Activated CD4-positive, alpha-beta memory T cell treated with anti-CD3 and anti-CD28 coated beads, Interleukin-2, amount 10 ng/mL, durations not matched to agents 7 days and 5 days (primary cell): ENCODE data around the gene PITPNC1. TPM values are rescaled to one million over a fixed set of nuclear protein-coding genes. Genes with fewer than 3 reads are reported as not detected.
"Not testable (repeated sequence)": the region's sequence is repeated elsewhere in the genome, so short reads cannot be mapped to it uniquely, and the experiment has no call there.

Experiments
- CTCF ChIA-PET: fragments of 350-600 bp; sonication (Branson Sonifier 250); formaldehyde crosslinking; loops from one replicate; lab custom pipeline; 2021; ENCODE audit warnings: antibody characterized with exemption, inconsistent platforms; lab: Charles Lee
- POLR2A ChIA-PET: fragments of 350-600 bp; sonication (Branson Sonifier 250); formaldehyde crosslinking; loops from one replicate; lab custom pipeline; 2021; ENCODE audit warnings: antibody characterized with exemption; lab: Charles Lee
- DNase-seq: peaks from one replicate; pipeline ENCODE4 v3.0.0-alpha.2; 2020
- H3K27ac Mint-ChIP-seq: one replicate; pipeline ENCODE4 v1.8.0; 2021; ENCODE audit warnings: mild to moderate bottlenecking, mixed read lengths
- H3K27me3 Mint-ChIP-seq: one replicate; pipeline ENCODE4 v1.8.0; 2021; ENCODE audit warnings: mixed read lengths
- H3K36me3 Mint-ChIP-seq: one replicate; pipeline ENCODE4 v1.8.0; 2021; ENCODE audit warnings: low read depth, mixed read lengths
- H3K4me1 Mint-ChIP-seq: one replicate; pipeline ENCODE4 v1.8.0; 2021; ENCODE audit warnings: mixed read lengths
- H3K4me3 Mint-ChIP-seq: one replicate; pipeline ENCODE4 v1.8.0; 2021; ENCODE audit warnings: mild to moderate bottlenecking, mixed read lengths
- H3K9me3 Mint-ChIP-seq: one replicate; pipeline ENCODE4 v1.8.0; 2021; ENCODE audit warnings: mixed read lengths
- total RNA-seq, 2 experiments: library from RNA; stranded (reverse); gene quantifications; one replicate each; pipeline ENCODE4 v1.2.3, GENCODE V29; 2021

The PITPNC1 gene
- total RNA-seq, 2 experiments from 2014 or later = 29.1 to 31.1 TPM

DNA sequence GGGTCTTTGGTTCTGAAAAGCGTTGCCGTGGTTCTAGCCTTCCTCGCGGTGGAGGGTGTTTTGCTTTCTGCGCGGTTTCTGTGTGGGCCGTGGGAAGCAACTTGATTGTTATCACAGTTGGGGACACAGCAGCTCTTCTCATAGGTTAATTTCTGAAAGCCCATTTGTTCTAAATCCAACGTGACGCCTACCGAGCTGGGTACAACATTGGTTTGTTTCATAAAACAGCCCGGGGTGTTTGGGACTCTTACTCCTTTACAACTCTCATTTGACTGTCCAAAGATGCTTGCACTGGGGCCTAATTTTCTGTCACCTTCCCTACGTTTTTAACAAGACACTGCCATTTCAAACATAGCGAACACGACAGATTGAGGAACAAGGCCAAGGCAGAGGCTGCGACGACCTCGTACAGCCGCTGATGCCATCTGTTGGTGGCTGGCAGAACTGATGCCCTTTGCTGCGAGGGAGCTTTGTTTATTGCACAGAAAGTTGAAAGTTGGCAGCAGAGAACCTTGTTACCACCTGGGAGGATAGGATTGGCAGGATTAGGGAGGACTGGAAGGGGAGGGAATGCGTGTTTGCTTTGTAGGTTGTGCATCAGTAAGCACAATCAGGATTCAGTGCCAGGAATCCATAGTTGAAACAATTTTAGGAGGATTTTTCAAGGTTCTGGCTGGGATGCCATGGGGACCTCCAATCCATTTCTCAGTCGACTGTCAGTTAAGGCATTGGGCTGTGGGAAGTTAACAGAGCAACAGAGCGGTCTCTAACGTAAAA lies 98.3 kb downstream of the PITPNC1 start:
- ChIA-PET CTCF (interaction anchor here (0.6 to 8.2 kb wide), 43 partner anchors 9 to 252 kb away, joined by 3 to 140 read pairs (median 4); partner anchors contain the start of genes PITPNC1 and PSMD12), POLR2A (interaction anchor here (0.7 to 4.8 kb wide), 17 partner anchors 8 to 350 kb away, joined by 3 to 86 read pairs (median 7); partner anchors contain the start of genes BPTF and PITPNC1)
- Mint-ChIP-seq H3K27ac (peak overlapping the region; percentile 82), H3K27me3 (peaks cover 2% of the 10 kb centered on the region), H3K9me3 (peaks cover 5% of the 10 kb centered on the region), H3K4me1 (peaks cover 45% of the 10 kb centered on the region), H3K4me3 (peak overlapping the region; percentile 46), H3K36me3 (peaks cover 5% of the 10 kb centered on the region)
- DNase-seq = peak; percentile 88

DNA sequence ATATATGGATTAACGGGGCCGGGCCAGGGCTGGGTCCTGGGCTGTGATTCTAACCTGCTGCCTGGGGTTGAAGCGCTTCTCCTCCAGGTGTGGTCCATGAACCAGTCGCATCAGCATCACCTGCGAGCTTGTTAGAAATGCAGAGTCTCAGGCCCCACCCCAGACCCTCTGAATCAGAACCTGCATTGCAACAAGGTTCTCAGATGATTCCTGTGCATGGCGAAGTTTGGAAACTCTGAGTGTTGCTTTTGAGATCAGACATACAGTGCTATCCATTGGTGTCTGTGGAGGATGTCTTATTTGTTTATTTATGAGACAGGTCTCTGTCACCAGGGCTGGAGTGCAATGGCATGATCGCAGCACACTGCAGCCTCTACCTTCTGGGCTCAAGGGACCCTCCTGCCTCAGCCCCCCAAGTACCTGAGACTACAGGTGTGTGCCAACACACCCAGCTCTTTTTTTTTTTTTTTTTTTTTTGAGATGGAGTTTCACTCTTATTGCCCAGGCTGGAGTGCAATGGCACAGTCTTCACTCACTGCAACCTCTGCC lies 99.8 kb downstream of the PITPNC1 start:
- POLR2A ChIA-PET = interaction anchor here (0.6 to 4.8 kb wide), 8 partner anchors 21 to 112 kb away, joined by 3 to 86 read pairs (median 4); partner anchors contain the start of gene PITPNC1
- DNase-seq = no peak
- Mint-ChIP-seq H3K27ac (peak overlapping the region; percentile 34), H3K9me3 (peaks cover under 1% of the 10 kb centered on the region), H3K36me3 (peaks cover 2% of the 10 kb centered on the region), H3K27me3 (peaks cover 2% of the 10 kb centered on the region), H3K4me1 (peaks cover 47% of the 10 kb centered on the region), H3K4me3 (no peak overlapping the region)
- CTCF ChIA-PET = interaction anchor here (0.9 to 8.2 kb wide), 11 partner anchors 10 to 109 kb away, joined by 3 to 140 read pairs (median 18); partner anchors contain the start of genes PITPNC1 and PSMD12

DNA sequence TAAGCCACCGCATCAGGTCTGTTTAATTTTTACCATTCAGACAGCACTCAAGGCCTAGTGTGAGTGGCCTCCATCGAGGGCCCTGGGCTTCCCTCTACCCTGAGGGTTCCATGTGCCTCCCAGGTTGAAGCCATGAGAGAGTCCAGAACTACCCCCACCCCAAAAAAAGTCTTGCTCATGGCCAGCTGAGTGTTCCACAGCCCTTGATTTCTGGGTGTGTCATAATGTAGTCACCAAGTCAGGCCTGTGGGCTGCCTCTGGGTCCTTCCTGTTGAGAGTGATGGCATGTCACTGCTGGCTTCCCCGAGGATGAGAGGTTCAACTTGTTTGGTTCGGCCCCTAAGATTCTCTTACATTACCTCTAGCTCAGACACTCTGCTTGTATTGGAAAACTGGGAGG lies 100.6 kb downstream of the PITPNC1 start:
- peak overlapping the region; percentile 74 for H3K4me3 Mint-ChIP-seq
- DNase-seq = peak; percentile 62
- H3K36me3 Mint-ChIP-seq = no peaks in the 10 kb centered on the region
- CTCF ChIA-PET = interaction anchor here (0.9 to 8.2 kb wide), 7 partner anchors 9 to 103 kb away, joined by 3 to 140 read pairs (median 4); partner anchors contain the start of gene PITPNC1
- H3K27ac Mint-ChIP-seq = peak overlapping the region; percentile 81
- H3K4me1 Mint-ChIP-seq = peaks cover 47% of the 10 kb centered on the region
- peaks cover 2% of the 10 kb centered on the region for H3K27me3 Mint-ChIP-seq
- H3K9me3 Mint-ChIP-seq = no peaks in the 10 kb centered on the region
- POLR2A ChIA-PET = interaction anchor here (0.8 to 4.8 kb wide), 7 partner anchors 10 to 112 kb away, joined by 3 to 86 read pairs (median 5); partner anchors contain the start of gene PITPNC1

DNA sequence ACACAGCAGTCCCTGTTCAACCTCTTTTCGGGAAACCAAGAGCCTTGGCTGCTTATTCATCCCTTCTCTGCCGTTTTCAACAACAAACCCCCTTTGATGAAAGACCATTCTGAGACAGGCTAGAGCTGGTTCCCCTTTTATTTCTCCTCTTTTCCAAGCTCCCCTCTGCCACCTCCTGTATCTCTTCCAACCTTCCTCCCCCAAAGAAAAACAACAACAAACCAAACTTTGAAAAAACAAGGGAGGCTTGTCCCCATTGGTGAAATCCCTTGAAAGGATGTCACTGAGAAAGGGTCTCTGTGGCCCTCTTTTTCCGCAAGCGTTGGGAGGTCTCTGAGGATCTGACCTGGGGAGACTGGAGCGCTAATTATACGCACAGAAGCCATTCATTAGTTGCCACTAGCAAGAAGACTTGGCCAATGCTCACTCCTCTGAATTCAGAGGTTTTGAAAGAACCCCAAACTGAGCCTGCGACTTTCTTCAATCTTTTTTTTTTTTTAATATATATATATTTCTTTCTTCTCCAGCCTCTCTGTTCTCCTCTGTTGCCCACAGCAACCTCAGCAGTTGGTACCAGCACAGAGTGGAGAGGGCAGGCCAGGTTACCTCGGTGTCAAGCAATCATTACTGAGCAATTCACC lies 101.4 kb downstream of the PITPNC1 start:
- peak overlapping the region; percentile 81 for H3K27ac Mint-ChIP-seq
- H3K4me1 Mint-ChIP-seq = peaks cover 47% of the 10 kb centered on the region
- peak overlapping the region; percentile 74 for H3K4me3 Mint-ChIP-seq
- DNase-seq = no peak
- no peaks in the 10 kb centered on the region for H3K36me3 Mint-ChIP-seq
- H3K9me3 Mint-ChIP-seq = no peaks in the 10 kb centered on the region
- ChIA-PET CTCF (interaction anchor here (1.4 to 8.2 kb wide), 4 partner anchors 37 to 104 kb away, joined by 4 to 140 read pairs (median 106); partner anchors contain the start of gene PITPNC1), POLR2A (interaction anchor here (1.3 to 4.8 kb wide), 7 partner anchors 9 to 113 kb away, joined by 3 to 86 read pairs (median 5); partner anchors contain the start of gene PITPNC1)
- H3K27me3 Mint-ChIP-seq = peaks cover 2% of the 10 kb centered on the region

DNA sequence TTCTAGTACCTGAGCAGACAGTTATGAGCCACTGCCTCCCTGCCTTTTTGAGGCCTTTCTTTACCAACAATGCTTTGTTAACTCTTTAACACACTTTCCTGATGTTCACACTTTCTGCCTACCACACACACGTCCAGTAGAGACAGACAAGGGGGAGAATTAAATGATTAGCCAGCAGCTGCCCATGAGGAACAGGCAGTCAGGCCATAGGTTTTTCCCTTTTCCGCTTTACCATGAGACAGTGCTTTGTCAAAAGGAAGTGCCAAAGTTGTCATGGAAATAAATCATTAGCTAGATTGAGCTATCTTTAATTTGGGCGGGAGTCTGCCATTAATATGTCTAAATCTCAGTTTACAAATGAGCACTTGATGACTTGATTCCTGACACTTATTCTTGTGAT lies 102.1 kb downstream of the PITPNC1 start:
- Mint-ChIP-seq H3K4me3 (no peak overlapping the region), H3K36me3 (no peaks in the 10 kb centered on the region), H3K27me3 (no peaks in the 10 kb centered on the region), H3K4me1 (peaks cover 43% of the 10 kb centered on the region), H3K9me3 (no peaks in the 10 kb centered on the region), H3K27ac (peak overlapping the region; percentile 2)
- POLR2A ChIA-PET = interaction anchor here (1.3 to 2.1 kb wide), 2 partner anchors 28 to 101 kb away, joined by 3 to 5 read pairs; no protein-coding TSS in a partner anchor
- DNase-seq = no peak
- CTCF ChIA-PET = interaction anchor here (8.2 kb wide), 1 partner anchor 99 kb away, joined by 138 read pairs; the partner anchor contains the start of gene PITPNC1

DNA sequence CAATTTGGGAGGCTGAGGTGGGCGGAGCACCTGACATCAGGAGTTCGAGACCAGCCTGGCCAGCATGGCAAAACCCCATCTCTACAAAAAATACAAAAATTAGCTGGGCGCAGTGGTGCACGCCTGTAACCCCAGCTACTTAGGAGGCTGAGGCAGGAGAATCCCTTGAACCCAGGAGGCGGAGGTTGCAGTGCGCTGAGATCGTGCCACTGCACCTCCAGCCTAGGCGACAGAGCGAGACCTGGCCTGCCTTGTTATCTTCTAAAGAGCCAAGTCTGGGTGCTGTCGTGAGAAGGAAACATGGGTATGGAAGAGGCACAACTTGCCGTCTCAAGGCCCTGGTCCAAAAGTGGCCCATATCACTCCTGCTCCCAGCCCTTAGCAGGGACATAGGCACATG lies 103.9 kb downstream of the PITPNC1 start:
- not testable (repeated sequence) for DNase-seq, H3K9me3 Mint-ChIP-seq, H3K4me3 Mint-ChIP-seq, H3K36me3 Mint-ChIP-seq, H3K27me3 Mint-ChIP-seq, H3K27ac Mint-ChIP-seq
- CTCF ChIA-PET = interaction anchor here (2.0 kb wide), 1 partner anchor 105 kb away, joined by 6 read pairs; no protein-coding TSS in a partner anchor
- H3K4me1 Mint-ChIP-seq = peaks cover 25% of the 10 kb centered on the region
- POLR2A ChIA-PET = interaction anchor here (0.6 to 1.1 kb wide), 2 partner anchors 28 to 115 kb away, joined by 3 read pairs; partner anchors contain the start of gene PSMD12

DNA sequence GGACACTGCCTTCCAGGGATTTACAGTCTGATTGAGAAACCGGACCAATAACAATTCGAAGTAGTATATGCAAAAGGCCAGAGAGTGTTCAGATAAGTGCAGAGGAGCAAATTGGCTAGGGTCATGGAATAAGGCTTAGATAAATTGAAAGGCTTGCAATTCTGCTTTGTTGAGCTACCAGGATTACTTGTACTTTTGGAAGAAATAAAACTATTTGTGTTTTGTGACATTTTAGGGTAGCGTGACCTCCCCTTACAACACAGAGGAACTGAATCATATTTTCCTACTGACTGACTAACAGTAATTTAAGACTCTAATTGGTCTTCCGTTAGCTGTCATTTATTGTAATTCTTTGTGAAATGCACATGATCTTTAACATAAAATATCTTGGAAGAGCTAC lies 104.7 kb downstream of the PITPNC1 start:
- H3K27me3 Mint-ChIP-seq = no peaks in the 10 kb centered on the region
- H3K27ac Mint-ChIP-seq = no peak overlapping the region
- no peaks in the 10 kb centered on the region for H3K36me3 Mint-ChIP-seq
- ChIA-PET CTCF (interaction anchor here (1.2 to 2.0 kb wide), 3 partner anchors 91 to 106 kb away, joined by 3 to 9 read pairs (median 6); no protein-coding TSS in a partner anchor), POLR2A (interaction anchor here (1.5 to 1.6 kb wide), 2 partner anchors 49 to 104 kb away, joined by 3 to 4 read pairs; partner anchors contain the start of gene PITPNC1)
- DNase-seq = no peak
- no peaks in the 10 kb centered on the region for H3K9me3 Mint-ChIP-seq
- no peak overlapping the region for H3K4me3 Mint-ChIP-seq
- peaks cover 30% of the 10 kb centered on the region for H3K4me1 Mint-ChIP-seq

DNA sequence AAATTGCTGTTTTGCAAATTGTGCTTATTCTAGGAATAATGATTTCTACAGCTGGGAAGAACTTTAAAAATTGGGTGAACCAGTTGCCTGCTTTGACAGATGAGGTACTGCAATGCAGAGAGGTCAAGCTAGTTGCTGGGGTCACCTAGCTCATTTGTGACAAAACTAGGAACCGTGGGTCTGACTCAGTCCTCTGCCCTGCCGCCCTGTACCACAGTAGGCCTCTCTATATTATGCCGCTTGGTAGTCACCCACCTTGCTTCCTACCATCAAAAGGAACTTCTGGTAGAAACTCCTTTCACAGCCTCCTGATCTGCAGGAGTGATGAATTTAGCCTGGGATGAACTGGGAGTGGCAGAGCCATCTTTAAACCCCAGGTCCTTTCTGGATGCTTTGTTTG lies 105.7 kb downstream of the PITPNC1 start:
- POLR2A ChIA-PET = interaction anchor here (1.5 to 1.6 kb wide), 3 partner anchors 42 to 105 kb away, joined by 3 to 5 read pairs (median 4); partner anchors contain the start of gene PITPNC1
- Mint-ChIP-seq H3K27me3 (no peaks in the 10 kb centered on the region), H3K9me3 (no peaks in the 10 kb centered on the region), H3K36me3 (peaks cover 2% of the 10 kb centered on the region), H3K4me3 (no peak overlapping the region), H3K27ac (no peak overlapping the region), H3K4me1 (peaks cover 33% of the 10 kb centered on the region)
- CTCF ChIA-PET = interaction anchor here (1.2 to 2.0 kb wide), 3 partner anchors 92 to 107 kb away, joined by 3 to 9 read pairs (median 6); no protein-coding TSS in a partner anchor
- DNase-seq = no peak

DNA sequence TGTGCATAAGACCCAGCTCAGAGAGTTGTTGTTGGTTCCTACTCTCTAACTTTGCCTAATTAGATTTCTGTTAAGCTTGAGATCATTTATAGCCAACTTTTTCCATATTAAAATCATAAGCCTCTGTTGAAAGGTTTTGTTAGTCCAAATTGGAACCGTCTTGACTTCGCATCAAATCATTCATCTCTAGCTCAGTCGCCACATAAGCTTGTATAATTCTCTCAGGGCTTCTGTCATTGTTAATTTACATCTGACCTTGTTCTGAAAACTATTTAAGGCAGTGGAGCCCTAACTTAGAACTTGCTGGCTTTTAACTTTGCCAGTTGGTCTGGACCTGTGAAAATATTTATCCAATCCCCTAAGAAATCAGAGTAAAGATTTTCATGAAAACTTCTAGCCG lies 107.2 kb downstream of the PITPNC1 start:
- Mint-ChIP-seq H3K27ac (no peak overlapping the region), H3K27me3 (no peaks in the 10 kb centered on the region), H3K36me3 (peaks cover 2% of the 10 kb centered on the region), H3K4me3 (no peak overlapping the region), H3K4me1 (peaks cover 22% of the 10 kb centered on the region), H3K9me3 (no peaks in the 10 kb centered on the region)
- ChIA-PET POLR2A (interaction anchor here (1.2 to 1.6 kb wide), 2 partner anchors 9 to 43 kb away, joined by 3 to 5 read pairs; no protein-coding TSS in a partner anchor), CTCF (interaction anchor here (0.7 to 1.9 kb wide), 2 partner anchors 9 to 97 kb away, joined by 3 to 10 read pairs; no protein-coding TSS in a partner anchor)
- DNase-seq = no peak

DNA sequence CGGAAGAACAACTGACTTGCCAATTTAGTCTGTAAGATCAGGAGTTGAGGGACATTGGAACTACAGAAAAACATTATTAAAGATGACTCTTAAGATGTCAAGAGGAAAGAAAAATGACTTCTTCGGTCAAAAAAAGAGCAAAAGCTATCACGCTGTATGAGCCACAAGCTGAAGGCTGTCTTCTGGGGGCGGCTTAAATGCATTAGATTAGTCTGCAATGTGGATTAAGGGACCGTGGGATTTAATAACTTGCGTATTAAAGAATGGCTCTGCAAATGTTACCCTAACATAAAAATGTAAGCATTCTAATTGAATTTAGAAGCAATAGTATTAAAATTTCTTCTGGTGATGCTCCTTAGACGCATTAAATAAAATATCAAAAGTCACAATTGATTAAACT lies 108.6 kb downstream of the PITPNC1 start:
- no peak for DNase-seq
- Mint-ChIP-seq H3K9me3 (no peaks in the 10 kb centered on the region), H3K27ac (no peak overlapping the region), H3K4me3 (no peak overlapping the region), H3K27me3 (no peaks in the 10 kb centered on the region), H3K36me3 (peaks cover 2% of the 10 kb centered on the region), H3K4me1 (peaks cover 20% of the 10 kb centered on the region)
- CTCF ChIA-PET = interaction anchor here (0.7 kb wide), 1 partner anchor 179 kb away, joined by 4 read pairs; no protein-coding TSS in a partner anchor
- POLR2A ChIA-PET = no interaction called here

DNA sequence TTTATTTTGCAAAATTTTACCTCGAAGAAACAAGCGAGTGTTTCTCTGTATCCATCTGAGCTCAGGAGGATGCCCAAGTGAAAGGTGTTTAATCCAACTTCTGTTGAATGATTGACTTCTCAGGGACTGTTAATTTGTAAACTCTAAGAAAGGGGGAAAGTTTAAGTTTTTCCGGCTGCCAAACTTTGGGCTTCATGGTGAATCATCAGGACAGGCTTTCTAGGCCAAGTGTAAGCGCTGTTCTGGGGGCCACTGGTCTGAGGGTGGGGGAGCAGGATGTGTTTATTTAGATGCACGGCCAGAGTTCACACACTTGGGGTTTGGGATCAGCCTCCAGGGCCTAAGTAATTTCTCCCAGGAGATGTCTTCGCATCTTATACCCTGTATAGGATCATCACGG lies 110.4 kb downstream of the PITPNC1 start:
- CTCF ChIA-PET = interaction anchor here (1.0 to 1.7 kb wide), 5 partner anchors 10 to 113 kb away, joined by 3 to 9 read pairs (median 4); no protein-coding TSS in a partner anchor
- no peaks in the 10 kb centered on the region for H3K9me3 Mint-ChIP-seq
- H3K27ac Mint-ChIP-seq = peak overlapping the region; percentile 76
- POLR2A ChIA-PET = interaction anchor here (1.3 kb wide), 2 partner anchors 10 to 12 kb away, joined by 4 to 5 read pairs; no protein-coding TSS in a partner anchor
- peaks cover 21% of the 10 kb centered on the region for H3K4me1 Mint-ChIP-seq
- H3K4me3 Mint-ChIP-seq = no peak overlapping the region
- no peaks in the 10 kb centered on the region for H3K27me3 Mint-ChIP-seq
- no peak for DNase-seq
- H3K36me3 Mint-ChIP-seq = peaks cover 2% of the 10 kb centered on the region
